HG02798 (cell line): ENCODE measurements around the gene ID3.

Experiments
- ATAC-seq: cut with Tn5 transposase; IDR thresholded peaks from one replicate; pipeline ENCODE4 v1.9.1; 2021; ENCODE audit warnings: mild to moderate bottlenecking; ENCODE audit not compliant: unreplicated experiment, poor library complexity

ID3 gene, protein sequence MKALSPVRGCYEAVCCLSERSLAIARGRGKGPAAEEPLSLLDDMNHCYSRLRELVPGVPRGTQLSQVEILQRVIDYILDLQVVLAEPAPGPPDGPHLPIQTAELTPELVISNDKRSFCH

DNA sequence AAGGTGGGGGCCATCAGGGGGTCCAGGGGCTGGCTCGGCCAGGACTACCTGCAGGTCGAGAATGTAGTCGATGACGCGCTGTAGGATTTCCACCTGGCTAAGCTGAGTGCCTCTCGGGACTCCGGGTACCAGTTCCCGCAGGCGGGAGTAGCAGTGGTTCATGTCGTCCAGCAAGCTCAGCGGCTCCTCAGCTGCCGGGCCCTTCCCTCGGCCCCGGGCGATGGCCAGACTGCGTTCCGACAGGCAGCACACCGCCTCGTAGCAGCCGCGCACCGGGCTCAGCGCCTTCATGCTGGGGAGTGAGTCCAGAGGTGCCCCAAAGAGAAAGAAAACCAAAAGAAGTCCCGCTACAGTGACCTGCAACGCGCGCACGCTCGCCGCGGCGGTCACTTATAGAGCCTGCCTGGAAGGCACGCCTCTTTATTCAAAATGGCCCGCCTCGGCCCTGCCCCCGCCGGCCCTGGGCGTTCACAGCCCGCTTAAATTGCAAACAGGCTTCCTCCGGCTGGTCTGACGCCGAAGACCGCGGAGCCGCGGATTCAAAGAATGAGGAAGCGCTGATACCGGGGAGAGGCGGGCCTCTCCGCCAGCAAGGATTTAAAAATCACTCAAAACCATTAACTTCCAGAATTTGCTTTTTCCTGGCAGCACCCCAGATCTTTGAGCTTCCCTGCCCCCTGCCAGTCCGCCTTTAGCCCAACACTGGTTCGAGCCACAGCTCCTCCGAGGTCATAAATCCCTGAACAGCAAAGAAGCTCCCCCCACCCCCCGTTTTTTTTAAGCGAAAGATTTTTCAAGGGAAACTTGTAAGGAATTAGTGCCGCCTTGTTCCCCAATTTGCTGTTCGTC is at the start of gene ID3:
Gene ID3 (minus strand): TSS at position 366 of the 849 bp plus-strand sequence. CDS start 75 bp downstream, at position 291.
- peak; percentile 74 for ATAC-seq

DNA sequence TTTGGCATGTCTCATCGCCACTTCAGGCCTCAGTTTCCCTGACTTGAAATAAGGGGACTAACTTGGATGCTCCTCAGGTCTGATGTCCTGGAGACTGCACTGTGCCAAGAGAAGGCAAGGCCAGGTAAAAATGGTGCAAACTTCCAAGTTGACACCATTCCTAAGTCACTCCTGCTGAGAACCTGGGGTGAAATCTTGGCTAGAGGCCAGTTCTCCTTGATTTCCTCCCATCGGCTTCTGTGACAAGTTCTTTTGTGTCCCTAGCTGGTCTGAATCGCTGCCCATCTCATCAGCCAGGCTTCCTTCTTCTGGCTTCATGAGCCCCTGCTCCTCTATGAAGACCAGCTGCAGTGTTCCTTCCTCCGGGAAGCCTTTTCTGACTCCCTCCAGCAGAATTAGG is 48.6 kb upstream of the ID3 start:
- ATAC-seq, result no peak

DNA sequence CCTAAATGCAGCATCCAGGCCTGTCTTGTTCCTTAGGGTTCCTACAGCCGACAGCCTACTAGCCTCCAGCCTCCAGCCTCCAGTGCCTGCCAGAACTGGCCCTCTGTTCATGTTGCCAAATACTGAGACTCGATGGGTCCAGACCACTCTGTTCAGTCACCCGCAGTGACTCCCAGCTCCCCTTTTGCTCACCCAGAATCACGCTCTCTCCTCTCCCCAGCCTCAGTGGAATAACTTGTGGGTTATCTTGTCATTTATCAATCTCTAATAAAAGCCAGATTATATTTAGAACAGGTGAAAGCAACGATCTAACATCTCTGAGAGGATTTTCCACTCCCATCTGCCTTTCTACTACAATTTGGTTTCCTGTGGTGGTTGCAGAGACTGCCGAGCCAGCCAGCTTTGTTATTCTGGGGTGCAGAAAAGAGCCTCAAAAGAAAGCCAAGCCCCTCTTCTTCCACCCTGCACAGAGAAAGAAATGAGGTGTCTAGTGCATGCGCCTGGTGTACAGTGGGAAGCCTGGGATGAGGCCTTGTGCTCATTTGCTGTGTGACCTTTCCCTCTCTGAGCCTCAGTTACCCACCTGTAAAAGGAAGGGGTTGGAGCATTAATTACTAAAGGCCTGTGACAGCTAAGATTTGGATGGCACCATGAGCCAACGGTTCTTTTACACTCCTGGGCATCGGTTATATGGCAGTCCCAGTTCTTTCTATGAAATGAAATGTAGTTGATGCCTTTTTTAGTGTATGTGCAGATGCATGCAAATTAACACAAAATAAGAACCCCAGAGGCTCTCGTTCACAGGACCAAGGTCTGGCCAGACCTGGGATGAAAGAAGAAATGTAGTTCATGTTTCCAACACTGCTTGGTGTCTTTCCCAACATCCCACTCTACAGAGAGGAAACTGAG is 42.9 kb upstream of the ID3 start:
- ATAC-seq, result no peak

DNA sequence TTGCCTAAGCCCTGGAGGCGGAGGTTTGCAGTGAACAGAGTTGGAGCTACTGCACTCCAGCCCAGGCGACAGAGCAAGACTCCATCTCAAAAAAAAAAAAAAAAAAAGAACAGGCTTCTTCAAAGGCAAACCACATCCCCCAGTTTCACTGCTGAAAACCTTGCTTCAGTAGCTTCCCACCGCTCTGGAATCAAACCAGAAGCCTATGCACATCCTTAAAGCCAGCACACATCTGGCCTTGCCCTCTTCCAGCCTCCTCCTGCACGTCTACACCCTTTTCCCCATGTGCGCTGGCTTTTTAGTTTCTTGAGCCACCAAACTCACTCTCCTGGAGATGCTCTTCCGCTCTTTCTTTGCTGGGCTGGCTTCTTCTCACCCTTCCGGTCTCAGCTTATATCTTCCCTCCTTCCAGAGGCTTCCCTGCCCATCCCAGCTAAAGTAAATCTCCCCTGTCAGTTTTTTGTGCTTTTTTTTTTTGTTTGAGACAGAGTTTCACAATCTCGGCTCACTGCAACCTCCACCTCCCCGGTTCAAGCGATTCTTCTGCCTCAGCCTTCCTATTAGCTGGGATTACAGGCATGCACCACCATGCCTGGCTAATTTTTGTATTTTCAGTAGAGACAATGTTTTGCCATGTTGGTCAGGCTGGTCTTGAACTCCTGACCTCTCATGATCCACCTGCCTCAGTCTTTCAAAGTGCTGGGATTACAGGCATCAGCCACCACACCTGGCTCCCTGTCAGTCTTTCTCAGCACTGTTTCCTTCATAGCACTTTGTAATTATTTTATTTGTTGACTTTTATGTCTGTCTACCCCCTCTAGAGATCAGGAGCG is 42.0 kb upstream of the ID3 start:
- ATAC-seq, result no peak

DNA sequence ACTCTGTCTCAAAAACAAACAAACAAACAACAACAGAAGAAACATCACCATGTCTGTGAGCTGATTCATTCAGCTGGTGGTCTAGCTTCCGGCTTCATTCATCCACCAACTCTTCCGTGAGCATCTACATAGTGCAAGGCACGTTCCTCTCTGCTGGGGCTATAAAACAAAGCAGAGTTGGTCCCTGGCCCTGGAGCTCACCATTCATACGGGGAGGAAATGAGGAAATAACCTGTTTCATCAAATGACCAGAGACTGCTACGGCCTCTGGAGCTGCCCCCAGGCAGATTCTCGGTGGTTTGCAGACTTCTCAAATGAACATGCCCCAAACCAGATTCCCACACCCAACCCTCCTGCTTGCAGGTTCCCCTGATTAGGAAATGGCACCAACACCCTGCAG is 41.0 kb upstream of the ID3 start:
- ATAC-seq, result no peak

DNA sequence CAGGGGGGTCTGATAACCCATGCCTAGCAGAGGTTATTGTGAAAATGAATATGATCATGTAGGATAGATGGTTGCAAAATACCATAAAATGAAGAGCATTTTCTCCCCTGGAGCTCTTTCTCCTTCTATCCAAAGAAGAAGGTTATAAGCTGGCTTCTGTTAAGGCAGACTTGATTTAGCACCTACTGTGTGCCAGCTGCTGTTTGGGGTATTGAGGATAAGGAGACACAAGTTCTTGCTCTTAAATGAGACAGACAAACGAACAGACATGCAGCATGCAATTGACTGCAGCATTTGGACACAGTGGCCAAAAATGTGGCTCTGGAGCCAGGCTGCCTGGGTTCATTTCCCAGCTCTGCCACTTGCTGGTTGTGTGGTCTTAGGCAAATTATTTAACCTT is 39.8 kb upstream of the ID3 start:
- no peak for ATAC-seq

DNA sequence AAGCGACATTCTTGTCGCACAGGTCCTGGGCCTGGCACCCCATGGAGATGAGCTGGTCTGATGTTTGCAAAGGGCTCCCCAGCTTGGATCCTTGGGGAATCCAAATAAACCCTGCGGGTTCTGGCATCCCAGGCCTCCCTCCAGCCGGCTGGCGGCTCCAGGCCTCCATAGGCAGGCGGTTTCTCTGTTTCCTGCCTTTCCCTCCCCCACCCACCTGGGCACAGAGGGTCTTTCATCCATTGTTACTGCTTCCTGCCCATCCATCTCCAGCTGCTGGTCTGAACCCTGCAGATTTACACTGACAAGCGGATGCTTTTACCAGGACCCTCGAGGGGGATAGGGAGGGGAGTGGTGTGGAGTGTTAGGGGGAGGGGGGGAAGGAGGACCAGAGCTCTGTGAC is 39.1 kb upstream of the ID3 start:
- ATAC-seq, result no peak

DNA sequence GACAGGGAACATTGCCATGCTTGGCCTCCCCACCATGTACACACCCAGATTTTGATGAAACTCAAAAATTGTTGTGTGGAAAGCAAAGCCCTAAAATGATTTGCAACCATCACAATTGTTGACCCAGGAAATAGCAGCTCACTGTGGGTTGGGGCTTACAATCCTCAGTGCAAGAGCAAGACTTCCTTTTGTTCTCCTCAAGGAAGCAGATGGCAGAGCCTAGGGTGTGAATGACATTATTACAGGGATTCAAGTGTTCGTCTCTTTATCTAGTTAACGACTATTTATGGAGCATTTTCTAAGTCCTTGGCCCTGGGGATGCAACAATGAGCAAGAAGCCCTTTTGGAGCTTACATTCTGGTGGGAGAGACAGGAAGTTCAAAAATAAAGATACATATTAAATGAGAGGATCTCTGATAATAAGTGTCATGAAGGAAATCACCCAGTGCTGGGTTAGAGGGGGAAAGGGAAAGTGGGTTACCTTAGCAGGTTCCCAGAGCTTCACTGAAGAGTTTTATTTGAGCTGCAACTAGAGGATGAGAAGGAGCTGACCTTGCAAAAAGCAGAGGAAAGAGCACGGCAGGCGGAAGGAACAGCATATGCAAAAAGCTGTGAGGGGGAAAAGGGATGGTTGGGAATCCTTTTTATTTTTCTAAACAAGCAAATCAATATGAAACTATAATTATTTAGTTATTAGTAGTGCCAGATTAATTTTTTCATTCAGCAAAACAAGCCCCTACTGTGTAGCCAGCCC is 38.5 kb upstream of the ID3 start:
- ATAC-seq, result no peak

DNA sequence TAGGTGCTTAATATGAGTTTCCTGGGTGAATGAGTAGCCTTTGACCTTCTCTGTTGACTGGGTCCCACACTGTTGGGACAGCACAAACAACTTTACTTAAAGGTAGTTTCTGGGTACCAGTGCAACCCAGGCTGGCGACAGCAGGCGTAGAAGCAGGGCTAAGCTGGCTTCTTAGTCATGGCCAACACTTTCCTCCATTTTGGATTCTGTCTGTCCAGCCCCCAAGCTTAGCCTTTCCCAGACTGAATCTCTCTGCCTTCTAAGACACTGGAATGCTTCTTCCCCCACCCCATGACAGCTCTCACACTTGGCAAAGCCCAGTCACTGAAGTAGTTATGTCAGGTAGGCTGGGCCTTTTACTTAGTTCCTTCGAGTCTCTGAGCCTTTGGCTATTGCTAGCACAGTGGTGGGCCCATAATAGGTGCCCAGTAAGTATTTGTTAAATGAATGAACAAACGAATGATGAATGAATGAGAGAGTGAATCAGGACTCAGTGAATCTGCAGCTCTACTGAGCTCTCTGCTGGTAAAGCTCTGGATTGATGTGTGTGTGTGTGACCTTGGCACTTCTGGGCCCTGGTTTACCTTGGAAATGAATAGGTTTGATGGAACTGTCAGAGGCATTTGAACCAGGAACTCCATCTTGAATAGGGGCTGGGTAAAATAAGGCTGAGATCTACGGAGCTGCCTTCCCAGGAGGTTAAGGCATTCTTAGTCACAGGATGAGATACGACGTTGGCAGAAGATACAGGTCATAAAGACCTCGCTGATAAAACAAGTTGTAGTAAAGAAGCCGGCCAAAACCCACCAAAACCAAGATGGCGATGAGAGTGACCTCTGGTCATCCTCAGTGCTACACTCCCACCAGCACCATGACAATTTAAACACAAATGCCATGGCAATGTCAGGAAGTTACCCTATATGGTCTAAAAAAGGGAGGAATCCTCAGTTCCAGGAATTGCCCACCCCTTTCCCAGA is 37.4 kb upstream of the ID3 start:
- ATAC-seq, result no peak

DNA sequence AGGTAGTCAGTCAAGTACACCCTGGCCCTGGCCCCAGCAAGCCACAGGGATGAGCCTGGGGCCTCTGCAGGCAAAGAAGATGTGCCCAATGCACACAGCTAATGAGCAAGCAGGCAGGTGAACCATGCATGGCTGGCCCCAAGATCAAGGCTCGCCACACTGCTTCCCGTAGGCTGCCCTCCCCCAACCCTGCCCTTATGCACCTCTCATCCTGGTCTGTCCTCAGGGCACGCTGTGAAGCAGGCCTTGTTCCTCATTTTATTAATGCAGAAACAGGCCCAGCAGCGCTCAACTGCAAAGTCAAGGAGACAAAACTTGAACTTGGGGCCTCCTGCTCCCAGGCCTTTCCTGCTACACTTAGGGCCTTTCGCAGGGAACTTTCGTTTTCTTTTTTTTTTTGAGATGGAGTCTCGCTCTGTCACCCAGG is 35.6 kb upstream of the ID3 start:
- ATAC-seq, result no peak

DNA sequence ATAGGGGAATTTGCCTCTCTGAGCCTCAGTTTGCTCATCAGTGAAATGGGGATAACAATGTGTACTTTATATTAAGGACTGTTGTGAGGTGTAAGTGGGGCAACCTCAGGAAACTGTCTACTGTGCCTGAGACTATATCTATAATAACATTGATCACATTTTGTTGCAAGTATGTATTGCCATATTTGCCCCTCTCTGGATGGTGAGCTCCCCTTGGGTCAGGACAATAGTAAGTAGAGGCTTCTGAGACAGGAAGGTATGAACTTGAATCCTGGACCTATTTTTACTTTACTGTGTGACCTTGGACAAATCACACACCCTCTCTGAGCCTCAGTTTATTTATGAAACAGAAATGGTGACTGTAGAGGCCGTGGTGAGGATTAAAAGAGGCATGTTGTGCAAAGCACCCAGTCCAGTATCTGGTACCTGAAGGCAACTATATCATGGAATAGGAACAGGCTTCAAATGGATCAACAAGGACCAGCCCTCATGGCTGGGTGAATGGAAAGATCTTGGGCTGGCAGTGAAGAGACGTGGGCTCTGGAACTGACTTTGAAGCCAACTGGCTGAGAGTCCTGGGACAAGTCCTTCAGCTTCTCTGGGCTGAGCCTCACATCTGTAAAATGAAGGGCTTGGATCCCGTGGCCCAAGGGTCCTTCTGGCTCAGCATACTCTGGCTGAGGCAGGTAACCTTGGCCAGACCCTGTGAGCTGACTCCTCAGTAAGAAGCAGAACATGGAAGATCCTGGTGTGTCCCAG is 35.0 kb upstream of the ID3 start:
- ATAC-seq, result no peak

DNA sequence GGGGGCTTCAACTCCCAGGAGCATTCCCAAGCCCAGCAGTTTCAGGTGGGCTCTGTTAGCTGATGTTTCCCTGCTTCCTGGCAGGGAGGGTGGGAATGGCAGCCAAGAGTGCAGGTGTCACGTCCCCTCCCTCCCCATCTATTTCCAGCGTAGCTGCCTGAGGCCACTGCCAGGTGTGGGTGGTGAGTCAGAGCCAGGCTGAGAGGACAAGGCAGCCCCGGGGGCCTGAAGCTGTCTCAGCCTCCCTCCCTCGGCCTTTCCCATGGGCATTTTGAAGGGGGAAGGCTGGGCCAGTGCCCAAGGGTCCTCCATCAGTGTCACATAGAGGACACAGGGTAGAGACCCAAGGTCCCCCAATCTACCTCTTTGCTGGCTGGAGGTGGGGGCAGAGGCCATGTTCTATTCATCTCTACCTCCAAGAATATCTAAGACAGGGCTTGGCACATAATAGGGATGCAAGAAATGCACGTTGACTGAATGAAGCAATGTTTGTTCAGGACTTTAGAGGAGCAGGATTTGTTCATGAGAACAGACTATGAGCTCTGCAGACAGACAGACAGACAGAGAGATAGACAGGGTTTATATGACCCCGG is 34.4 kb upstream of the ID3 start:
- ATAC-seq, result no peak

DNA sequence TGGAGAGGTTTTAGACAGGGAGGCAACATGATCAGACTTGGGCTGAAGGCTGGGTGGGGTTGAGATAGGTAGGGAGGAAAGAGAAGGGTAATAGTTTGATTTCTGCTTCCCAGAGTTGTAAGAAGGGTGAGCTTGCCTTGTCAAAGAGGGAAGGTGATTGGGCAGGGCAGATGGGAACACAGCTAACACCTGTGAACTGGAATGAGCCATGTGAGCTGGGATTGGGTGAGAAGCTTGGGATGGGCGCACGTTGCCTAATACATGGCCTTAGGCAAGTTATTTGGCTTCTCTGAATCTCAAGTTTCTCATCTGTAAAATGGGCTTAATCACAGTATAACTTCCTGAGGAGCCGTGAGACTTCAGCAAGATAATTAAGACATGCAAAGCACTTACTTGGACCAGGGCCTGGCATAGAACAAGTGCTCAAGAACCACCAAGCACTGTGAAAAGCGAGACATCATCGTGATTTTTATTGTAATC is 33.8 kb upstream of the ID3 start:
- ATAC-seq, result no peak

DNA sequence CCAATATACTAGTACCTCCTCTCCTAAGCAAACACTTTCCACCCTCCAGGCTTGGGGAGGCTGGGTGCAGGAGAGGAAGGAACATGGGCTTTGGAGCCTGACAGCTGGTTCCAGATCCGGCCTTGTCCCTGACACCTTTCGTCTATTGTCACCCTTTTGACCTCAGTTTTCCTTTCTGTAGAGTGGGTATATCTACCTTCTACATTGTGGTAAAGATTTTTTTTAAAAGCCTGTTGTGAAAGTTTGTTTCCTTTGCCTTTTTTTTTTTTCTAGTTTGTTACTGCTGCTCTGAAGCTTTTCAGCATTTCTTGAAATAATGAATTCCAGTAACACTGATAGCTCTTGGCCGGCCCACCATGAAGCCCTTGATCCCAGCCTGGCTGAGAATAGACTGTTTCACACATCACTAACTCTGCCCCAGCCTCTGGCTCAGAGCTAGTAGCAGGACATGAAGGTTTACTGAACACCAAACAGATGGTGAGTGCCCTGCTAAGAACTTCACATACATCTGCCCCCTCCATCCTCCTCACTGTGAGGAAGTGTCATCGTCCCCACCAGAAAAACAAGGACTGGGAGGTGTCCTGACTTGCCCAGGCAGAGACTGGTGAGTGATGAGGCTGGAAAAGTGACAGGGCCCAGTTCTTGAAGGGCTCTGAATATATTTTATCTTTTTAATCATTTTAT is 33.0 kb upstream of the ID3 start:
- no peak for ATAC-seq

DNA sequence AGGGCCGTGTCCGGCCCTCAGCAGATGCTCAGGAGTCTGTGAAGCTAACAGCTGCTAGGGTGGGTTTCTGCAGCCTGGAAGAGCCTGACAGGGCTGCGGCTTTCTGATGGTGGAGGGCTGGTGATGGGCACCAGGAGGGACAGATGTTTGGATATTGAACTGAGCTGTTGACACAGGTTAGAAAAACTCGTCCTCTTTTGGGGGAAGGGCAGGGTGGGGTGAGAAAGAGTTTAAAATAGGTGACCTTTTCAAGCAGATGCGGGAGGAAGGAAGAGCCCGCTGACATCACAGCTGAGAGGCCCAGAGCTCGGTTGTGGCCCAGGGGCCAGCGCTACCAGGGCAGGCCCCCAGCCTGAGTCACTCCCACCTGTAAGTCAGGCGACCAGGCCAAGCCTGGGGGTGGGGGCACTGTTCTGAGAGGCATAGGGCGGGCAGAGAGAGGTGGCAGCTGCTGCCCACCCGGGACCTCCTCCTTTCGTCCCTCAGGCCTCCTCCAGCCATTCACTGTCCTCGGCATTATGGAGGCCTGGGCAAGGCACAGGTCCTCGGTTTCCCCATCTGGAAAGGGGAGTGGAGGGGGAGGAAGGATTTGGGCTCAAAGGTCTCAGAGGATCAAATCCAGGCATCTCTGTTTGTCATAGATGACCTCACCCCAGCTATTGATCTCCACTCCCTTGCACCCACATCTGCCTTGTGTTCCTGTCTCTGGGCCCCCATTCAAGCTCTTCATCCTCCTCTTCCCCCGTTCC is 32.3 kb upstream of the ID3 start:
- ATAC-seq, result peak; percentile 62
